GM23338 (cell line): ENCODE measurements around the gene DLG5.

ENCODE experiments used
- CREB1 ChIP-seq: fragments of 250-450 bp; sonication (Bioruptor Pico); IDR thresholded peaks from 2 replicates; pipeline ENCODE4 v1.5.0; 2020; ENCODE audit warnings: low read depth, mild to moderate bottlenecking, moderate library complexity
- ETS1 ChIP-seq: IDR thresholded peaks from 2 replicates; pipeline ENCODE4 v1.6.1; 2016; ENCODE audit warnings: antibody characterized with exemption
- EZH2 ChIP-seq: fragments of 200-600 bp; sonication (generic); IDR thresholded peaks from one replicate; pipeline ENCODE4 v1.8.0; 2017; ENCODE audit warnings: antibody characterized with exemption, mild to moderate bottlenecking, low read depth; ENCODE audit not compliant: unreplicated experiment
- EZH2phosphoT487 ChIP-seq: fragments of 200-600 bp; sonication (generic); IDR thresholded peaks from one replicate; pipeline ENCODE4 v1.8.1; 2018; ENCODE audit warnings: antibody characterized with exemption; ENCODE audit not compliant: unreplicated experiment
- JUNB ChIP-seq: IDR thresholded peaks from one replicate; pipeline ENCODE4 v1.6.1; 2016; ENCODE audit warnings: antibody characterized with exemption; ENCODE audit not compliant: unreplicated experiment
- NANOG ChIP-seq: IDR thresholded peaks from 2 replicates; pipeline ENCODE4 v1.6.1; 2016; ENCODE audit warnings: antibody characterized with exemption, borderline replicate concordance
- POLR2AphosphoS5 ChIP-seq: IDR thresholded peaks from 2 replicates; pipeline ENCODE4 v1.6.1; 2016; ENCODE audit warnings: antibody characterized with exemption, low read depth
- STAT1 ChIP-seq: IDR thresholded peaks from one replicate; pipeline ENCODE4 v1.6.1; 2016; ENCODE audit warnings: antibody characterized with exemption; ENCODE audit not compliant: unreplicated experiment
- TF ChIP-seq, protein P1 (sequence below), 2 experiments: fragments of 200-600 bp in 1 of 2; sonication (generic) in 1 of 2; conservative IDR thresholded peaks; 2 replicates each; pipeline versions ENCODE4 v1.5.1 to v1.6.1; 2016 to 2017; ENCODE audit warnings: antibody characterized with exemption in 2 of 2, low read depth in 2 of 2, mild to moderate bottlenecking in 2 of 2, moderate library complexity in 1 of 2
- TF ChIP-seq, protein P2 (sequence below): IDR thresholded peaks from one replicate; pipeline ENCODE4 v1.6.1; 2018; ENCODE audit warnings: antibody characterized with exemption; ENCODE audit not compliant: unreplicated experiment
- TF ChIP-seq, protein P3 (sequence below): fragments of 250-450 bp; sonication (Bioruptor Pico); IDR thresholded peaks from 2 replicates; pipeline ENCODE4 v1.5.0; 2020; ENCODE audit warnings: mild to moderate bottlenecking, moderate library complexity

DNA sequence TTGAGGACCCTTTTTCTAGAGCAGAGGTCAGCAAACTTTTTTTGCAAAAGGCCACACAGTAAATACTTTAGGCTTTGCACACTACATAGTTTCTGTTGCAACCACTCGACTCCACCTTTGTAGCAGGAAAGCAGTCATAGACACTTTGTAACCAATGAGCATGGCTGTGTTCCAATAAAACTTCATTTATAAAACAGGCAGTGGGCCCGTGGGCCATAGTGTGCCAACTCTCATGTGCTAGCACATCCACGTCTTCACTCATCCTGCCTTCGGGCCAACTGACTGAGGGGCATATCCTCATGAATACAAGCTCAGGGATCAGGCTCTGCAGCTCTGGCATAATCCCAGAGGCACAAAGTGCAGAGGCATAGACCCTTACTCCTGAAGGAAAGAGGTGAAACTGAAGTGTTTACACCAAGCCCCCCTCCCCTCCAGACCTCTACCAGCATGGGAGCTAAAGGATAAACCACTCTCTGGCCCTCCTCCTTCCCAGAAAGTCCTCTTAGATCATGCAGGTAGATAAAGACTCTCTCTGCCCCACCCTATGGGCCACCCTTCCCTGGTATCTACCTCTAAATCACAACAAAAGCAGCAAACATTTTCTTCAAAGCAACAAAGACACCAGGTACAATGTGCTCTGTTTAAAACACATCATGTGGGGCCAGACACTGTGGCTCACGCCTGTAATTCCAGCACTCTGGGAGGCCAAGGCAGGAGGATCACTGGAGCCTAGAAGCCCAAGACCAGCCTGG lies 71.0 kb downstream of the DLG5 start:
- TF ChIP-seq, protein P1, sequence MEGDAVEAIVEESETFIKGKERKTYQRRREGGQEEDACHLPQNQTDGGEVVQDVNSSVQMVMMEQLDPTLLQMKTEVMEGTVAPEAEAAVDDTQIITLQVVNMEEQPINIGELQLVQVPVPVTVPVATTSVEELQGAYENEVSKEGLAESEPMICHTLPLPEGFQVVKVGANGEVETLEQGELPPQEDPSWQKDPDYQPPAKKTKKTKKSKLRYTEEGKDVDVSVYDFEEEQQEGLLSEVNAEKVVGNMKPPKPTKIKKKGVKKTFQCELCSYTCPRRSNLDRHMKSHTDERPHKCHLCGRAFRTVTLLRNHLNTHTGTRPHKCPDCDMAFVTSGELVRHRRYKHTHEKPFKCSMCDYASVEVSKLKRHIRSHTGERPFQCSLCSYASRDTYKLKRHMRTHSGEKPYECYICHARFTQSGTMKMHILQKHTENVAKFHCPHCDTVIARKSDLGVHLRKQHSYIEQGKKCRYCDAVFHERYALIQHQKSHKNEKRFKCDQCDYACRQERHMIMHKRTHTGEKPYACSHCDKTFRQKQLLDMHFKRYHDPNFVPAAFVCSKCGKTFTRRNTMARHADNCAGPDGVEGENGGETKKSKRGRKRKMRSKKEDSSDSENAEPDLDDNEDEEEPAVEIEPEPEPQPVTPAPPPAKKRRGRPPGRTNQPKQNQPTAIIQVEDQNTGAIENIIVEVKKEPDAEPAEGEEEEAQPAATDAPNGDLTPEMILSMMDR (conservative IDR thresholded peaks at IDR 0.05; ENCODE audit: low read depth in 2 of 2): no peak
- TF ChIP-seq, protein P2, sequence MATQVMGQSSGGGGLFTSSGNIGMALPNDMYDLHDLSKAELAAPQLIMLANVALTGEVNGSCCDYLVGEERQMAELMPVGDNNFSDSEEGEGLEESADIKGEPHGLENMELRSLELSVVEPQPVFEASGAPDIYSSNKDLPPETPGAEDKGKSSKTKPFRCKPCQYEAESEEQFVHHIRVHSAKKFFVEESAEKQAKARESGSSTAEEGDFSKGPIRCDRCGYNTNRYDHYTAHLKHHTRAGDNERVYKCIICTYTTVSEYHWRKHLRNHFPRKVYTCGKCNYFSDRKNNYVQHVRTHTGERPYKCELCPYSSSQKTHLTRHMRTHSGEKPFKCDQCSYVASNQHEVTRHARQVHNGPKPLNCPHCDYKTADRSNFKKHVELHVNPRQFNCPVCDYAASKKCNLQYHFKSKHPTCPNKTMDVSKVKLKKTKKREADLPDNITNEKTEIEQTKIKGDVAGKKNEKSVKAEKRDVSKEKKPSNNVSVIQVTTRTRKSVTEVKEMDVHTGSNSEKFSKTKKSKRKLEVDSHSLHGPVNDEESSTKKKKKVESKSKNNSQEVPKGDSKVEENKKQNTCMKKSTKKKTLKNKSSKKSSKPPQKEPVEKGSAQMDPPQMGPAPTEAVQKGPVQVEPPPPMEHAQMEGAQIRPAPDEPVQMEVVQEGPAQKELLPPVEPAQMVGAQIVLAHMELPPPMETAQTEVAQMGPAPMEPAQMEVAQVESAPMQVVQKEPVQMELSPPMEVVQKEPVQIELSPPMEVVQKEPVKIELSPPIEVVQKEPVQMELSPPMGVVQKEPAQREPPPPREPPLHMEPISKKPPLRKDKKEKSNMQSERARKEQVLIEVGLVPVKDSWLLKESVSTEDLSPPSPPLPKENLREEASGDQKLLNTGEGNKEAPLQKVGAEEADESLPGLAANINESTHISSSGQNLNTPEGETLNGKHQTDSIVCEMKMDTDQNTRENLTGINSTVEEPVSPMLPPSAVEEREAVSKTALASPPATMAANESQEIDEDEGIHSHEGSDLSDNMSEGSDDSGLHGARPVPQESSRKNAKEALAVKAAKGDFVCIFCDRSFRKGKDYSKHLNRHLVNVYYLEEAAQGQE: no peak
- no peak for TF ChIP-seq NANOG
- no peak for TF ChIP-seq EZH2
- TF ChIP-seq POLR2AphosphoS5: no peak
- no peak for TF ChIP-seq CREB1 (CRISPR knock-in tag)
- TF ChIP-seq EZH2phosphoT487: no peak
- no peak for TF ChIP-seq JUNB
- TF ChIP-seq, protein P3, sequence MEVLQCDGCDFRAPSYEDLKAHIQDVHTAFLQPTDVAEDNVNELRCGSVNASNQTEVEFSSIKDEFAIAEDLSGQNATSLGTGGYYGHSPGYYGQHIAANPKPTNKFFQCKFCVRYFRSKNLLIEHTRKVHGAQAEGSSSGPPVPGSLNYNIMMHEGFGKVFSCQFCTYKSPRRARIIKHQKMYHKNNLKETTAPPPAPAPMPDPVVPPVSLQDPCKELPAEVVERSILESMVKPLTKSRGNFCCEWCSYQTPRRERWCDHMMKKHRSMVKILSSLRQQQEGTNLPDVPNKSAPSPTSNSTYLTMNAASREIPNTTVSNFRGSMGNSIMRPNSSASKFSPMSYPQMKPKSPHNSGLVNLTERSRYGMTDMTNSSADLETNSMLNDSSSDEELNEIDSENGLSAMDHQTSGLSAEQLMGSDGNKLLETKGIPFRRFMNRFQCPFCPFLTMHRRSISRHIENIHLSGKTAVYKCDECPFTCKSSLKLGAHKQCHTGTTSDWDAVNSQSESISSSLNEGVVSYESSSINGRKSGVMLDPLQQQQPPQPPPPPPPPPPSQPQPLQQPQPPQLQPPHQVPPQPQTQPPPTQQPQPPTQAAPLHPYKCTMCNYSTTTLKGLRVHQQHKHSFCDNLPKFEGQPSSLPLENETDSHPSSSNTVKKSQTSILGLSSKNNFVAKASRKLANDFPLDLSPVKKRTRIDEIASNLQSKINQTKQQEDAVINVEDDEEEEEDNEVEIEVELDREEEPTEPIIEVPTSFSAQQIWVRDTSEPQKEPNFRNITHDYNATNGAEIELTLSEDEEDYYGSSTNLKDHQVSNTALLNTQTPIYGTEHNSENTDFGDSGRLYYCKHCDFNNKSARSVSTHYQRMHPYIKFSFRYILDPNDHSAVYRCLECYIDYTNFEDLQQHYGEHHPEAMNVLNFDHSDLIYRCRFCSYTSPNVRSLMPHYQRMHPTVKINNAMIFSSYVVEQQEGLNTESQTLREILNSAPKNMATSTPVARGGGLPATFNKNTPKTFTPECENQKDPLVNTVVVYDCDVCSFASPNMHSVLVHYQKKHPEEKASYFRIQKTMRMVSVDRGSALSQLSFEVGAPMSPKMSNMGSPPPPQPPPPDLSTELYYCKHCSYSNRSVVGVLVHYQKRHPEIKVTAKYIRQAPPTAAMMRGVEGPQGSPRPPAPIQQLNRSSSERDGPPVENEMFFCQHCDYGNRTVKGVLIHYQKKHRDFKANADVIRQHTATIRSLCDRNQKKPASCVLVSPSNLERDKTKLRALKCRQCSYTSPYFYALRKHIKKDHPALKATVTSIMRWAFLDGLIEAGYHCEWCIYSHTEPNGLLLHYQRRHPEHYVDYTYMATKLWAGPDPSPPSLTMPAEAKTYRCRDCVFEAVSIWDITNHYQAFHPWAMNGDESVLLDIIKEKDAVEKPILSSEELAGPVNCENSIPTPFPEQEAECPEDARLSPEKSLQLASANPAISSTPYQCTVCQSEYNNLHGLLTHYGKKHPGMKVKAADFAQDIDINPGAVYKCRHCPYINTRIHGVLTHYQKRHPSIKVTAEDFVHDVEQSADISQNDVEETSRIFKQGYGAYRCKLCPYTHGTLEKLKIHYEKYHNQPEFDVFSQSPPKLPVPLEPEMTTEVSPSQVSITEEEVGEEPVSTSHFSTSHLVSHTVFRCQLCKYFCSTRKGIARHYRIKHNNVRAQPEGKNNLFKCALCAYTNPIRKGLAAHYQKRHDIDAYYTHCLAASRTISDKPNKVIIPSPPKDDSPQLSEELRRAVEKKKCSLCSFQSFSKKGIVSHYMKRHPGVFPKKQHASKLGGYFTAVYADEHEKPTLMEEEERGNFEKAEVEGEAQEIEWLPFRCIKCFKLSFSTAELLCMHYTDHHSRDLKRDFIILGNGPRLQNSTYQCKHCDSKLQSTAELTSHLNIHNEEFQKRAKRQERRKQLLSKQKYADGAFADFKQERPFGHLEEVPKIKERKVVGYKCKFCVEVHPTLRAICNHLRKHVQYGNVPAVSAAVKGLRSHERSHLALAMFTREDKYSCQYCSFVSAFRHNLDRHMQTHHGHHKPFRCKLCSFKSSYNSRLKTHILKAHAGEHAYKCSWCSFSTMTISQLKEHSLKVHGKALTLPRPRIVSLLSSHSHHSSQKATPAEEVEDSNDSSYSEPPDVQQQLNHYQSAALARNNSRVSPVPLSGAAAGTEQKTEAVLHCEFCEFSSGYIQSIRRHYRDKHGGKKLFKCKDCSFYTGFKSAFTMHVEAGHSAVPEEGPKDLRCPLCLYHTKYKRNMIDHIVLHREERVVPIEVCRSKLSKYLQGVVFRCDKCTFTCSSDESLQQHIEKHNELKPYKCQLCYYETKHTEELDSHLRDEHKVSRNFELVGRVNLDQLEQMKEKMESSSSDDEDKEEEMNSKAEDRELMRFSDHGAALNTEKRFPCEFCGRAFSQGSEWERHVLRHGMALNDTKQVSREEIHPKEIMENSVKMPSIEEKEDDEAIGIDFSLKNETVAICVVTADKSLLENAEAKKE (CRISPR knock-in tag): no peak
- TF ChIP-seq STAT1: no peak
- TF ChIP-seq ETS1: no peak
